ENCODE data around the gene HHAT.
"Not testable (repeated sequence)": the region's sequence is repeated elsewhere in the genome, so short reads cannot be mapped to it uniquely, and the experiment has no call there.

The HHAT gene

GRCh38 chr1:210397252-210397651 is 68.5 kb downstream of the HHAT start:
- DNase-seq (ENCODE audit: low spot score), result no peak

- no peak for DNase-seq (ENCODE audit: low spot score)
Measured at GRCh38 chr1:210397681-210398080, 69.0 kb downstream of the HHAT start.

- no peak for DNase-seq (ENCODE audit: low spot score)
Measured at GRCh38 chr1:210398466-210398865, 69.8 kb downstream of the HHAT start.

- DNase-seq (ENCODE audit: low spot score), result peak; percentile 45
Measured at GRCh38 chr1:210400043-210400840, 71.5 kb downstream of the HHAT start.

GRCh38 chr1:210402560-210402959 is 73.9 kb downstream of the HHAT start:
- DNase-seq (ENCODE audit: low spot score), result no peak

GRCh38 chr1:210405316-210405715 is 76.6 kb downstream of the HHAT start:
- DNase-seq (ENCODE audit: low spot score), result no peak

GRCh38 chr1:210406341-210406740 is 77.6 kb downstream of the HHAT start:
- not testable (repeated sequence) for DNase-seq (ENCODE audit: low spot score)

- DNase-seq (ENCODE audit: low spot score), result peak; percentile 50
Measured at GRCh38 chr1:210407207-210407886, 78.6 kb downstream of the HHAT start.

- no peak for DNase-seq (ENCODE audit: low spot score)
Measured at GRCh38 chr1:210407887-210408252, 79.2 kb downstream of the HHAT start.

GRCh38 chr1:210412240-210412639 is 83.5 kb downstream of the HHAT start:
- no peak for DNase-seq (ENCODE audit: low spot score)

- DNase-seq (ENCODE audit: low spot score), result no peak
Measured at GRCh38 chr1:210413951-210414350, 85.2 kb downstream of the HHAT start.

- DNase-seq (ENCODE audit: low spot score), result no peak
Measured at GRCh38 chr1:210415846-210416448, 87.2 kb downstream of the HHAT start.

- no peak for DNase-seq (ENCODE audit: low spot score)
Measured at GRCh38 chr1:210416681-210417080, 88.0 kb downstream of the HHAT start.

GRCh38 chr1:210417881-210418280 is 89.2 kb downstream of the HHAT start:
- DNase-seq (ENCODE audit: low spot score), result no peak

GRCh38 chr1:210418863-210419650 is 90.4 kb downstream of the HHAT start:
- no peak for DNase-seq (ENCODE audit: low spot score)

- not testable (repeated sequence) for DNase-seq (ENCODE audit: low spot score)
Measured at GRCh38 chr1:210426696-210427095, 98.0 kb downstream of the HHAT start.

- DNase-seq (ENCODE audit: low spot score), result no peak
Measured at GRCh38 chr1:210428696-210429095, 100.0 kb downstream of the HHAT start.

- DNase-seq (ENCODE audit: low spot score), result no peak
Measured at GRCh38 chr1:210434223-210434622, 105.5 kb downstream of the HHAT start.

GRCh38 chr1:210437111-210437510 is 108.4 kb downstream of the HHAT start:
- DNase-seq (ENCODE audit: low spot score), result no peak

GRCh38 chr1:210437781-210438180 is 109.1 kb downstream of the HHAT start:
- no peak for DNase-seq (ENCODE audit: low spot score)

GRCh38 chr1:210438928-210439841 is 110.5 kb downstream of the HHAT start:
- DNase-seq (ENCODE audit: low spot score), result no peak

Measured in HuH-7.5 (cell line).